ENCODE measurements around the gene LRPAP1. TPM values are rescaled to one million over a fixed set of nuclear protein-coding genes. Genes with fewer than 3 reads are reported as not detected.

Gene LRPAP1
- total and polyA plus RNA-seq, 2 experiments from 2014 or later, result 191 to 299 TPM

GRCh38 chr4:3491681-3492405 is 40.4 kb downstream of the LRPAP1 start:
- H4K20me1 ChIP-seq (ENCODE audit: insufficient read depth, poor library complexity, severe bottlenecking), result no peaks in the 10 kb centered on the region
- no peaks in the 10 kb centered on the region for H3K9me3 ChIP-seq (ENCODE audit: low read depth)
- no peak overlapping the region for H3K4me3 ChIP-seq
- WGBS (ENCODE audit: low lambda C conversion rate, missing lambda C conversion rate), result 62% methylated on average over 17 of the region's 17 CpGs
- H3K9me2 ChIP-seq (replicated peaks; ENCODE audit: insufficient read depth), result no peaks in the 10 kb centered on the region
- H3K4me1 ChIP-seq (ENCODE audit: insufficient read depth), result peaks cover 10% of the 10 kb centered on the region
- TF ChIP-seq EZH2phosphoT487 (IDR thresholded peaks at IDR 0.05; ENCODE audit: low read depth, severe bottlenecking, unreplicated experiment) (no peak), EZH2 (IDR thresholded peaks at IDR 0.05; ENCODE audit: borderline replicate concordance) (no peak), CTCF (IDR thresholded peaks at IDR 0.05; ENCODE audit: poor library complexity) (no peak)
- H3K79me2 ChIP-seq, result no peaks in the 10 kb centered on the region
- no peak overlapping the region for H3K4me2 ChIP-seq
- H3K27ac ChIP-seq, result no peak overlapping the region
- no peak overlapping the region for H2AFZ ChIP-seq
- H3K27me3 ChIP-seq, result peaks cover 18% of the 10 kb centered on the region
- DNase-seq (ENCODE audit: low spot score), result no peak
- no peaks in the 10 kb centered on the region for H3K36me3 ChIP-seq (replicated peaks; ENCODE audit: insufficient read depth, low read depth)

- WGBS (ENCODE audit: low lambda C conversion rate, missing lambda C conversion rate), result 79% methylated on average over 10 of the region's 20 CpGs
- H3K4me2 ChIP-seq, result no peak overlapping the region
- no peak overlapping the region for H2AFZ ChIP-seq
- H3K27me3 ChIP-seq, result peaks cover 18% of the 10 kb centered on the region
- TF ChIP-seq EZH2phosphoT487 (IDR thresholded peaks at IDR 0.05; ENCODE audit: low read depth, severe bottlenecking, unreplicated experiment) (no peak), EZH2 (IDR thresholded peaks at IDR 0.05; ENCODE audit: borderline replicate concordance) (no peak), CTCF (IDR thresholded peaks at IDR 0.05; ENCODE audit: poor library complexity) (no peak)
- H3K4me1 ChIP-seq (ENCODE audit: insufficient read depth), result peaks cover 11% of the 10 kb centered on the region
- no peak for DNase-seq (ENCODE audit: low spot score)
- no peaks in the 10 kb centered on the region for H3K79me2 ChIP-seq
- H3K4me3 ChIP-seq, result no peak overlapping the region
- H3K27ac ChIP-seq, result no peak overlapping the region
- H4K20me1 ChIP-seq (ENCODE audit: insufficient read depth, poor library complexity, severe bottlenecking), result no peaks in the 10 kb centered on the region
- no peaks in the 10 kb centered on the region for H3K9me3 ChIP-seq (ENCODE audit: low read depth)
- H3K36me3 ChIP-seq (replicated peaks; ENCODE audit: insufficient read depth, low read depth), result no peaks in the 10 kb centered on the region
- H3K9me2 ChIP-seq (replicated peaks; ENCODE audit: insufficient read depth), result no peaks in the 10 kb centered on the region
These were observed 42.7 kb downstream of the LRPAP1 start for GRCh38 chr4:3489451-3489962.

- H3K36me3 ChIP-seq (replicated peaks; ENCODE audit: insufficient read depth, low read depth), result no peaks in the 10 kb centered on the region
- no peak overlapping the region for H2AFZ ChIP-seq
- H3K4me3 ChIP-seq, result no peak overlapping the region
- H3K27ac ChIP-seq, result no peak overlapping the region
- no peaks in the 10 kb centered on the region for H3K9me2 ChIP-seq (replicated peaks; ENCODE audit: insufficient read depth)
- no peaks in the 10 kb centered on the region for H3K79me2 ChIP-seq
- H4K20me1 ChIP-seq (ENCODE audit: insufficient read depth, poor library complexity, severe bottlenecking), result no peaks in the 10 kb centered on the region
- no peak for DNase-seq (ENCODE audit: low spot score)
- TF ChIP-seq EZH2 (IDR thresholded peaks at IDR 0.05; ENCODE audit: borderline replicate concordance) (no peak), EZH2phosphoT487 (IDR thresholded peaks at IDR 0.05; ENCODE audit: low read depth, severe bottlenecking, unreplicated experiment) (no peak), CTCF (IDR thresholded peaks at IDR 0.05; ENCODE audit: poor library complexity) (no peak)
- H3K4me1 ChIP-seq (ENCODE audit: insufficient read depth), result peaks cover 10% of the 10 kb centered on the region
- no peaks in the 10 kb centered on the region for H3K9me3 ChIP-seq (ENCODE audit: low read depth)
- 73% methylated on average over 11 of the region's 11 CpGs for WGBS (ENCODE audit: low lambda C conversion rate, missing lambda C conversion rate)
- H3K27me3 ChIP-seq, result peaks cover 21% of the 10 kb centered on the region
- H3K4me2 ChIP-seq, result no peak overlapping the region
These were observed 43.4 kb downstream of the LRPAP1 start for GRCh38 chr4:3488820-3489219.
